22Rv1 (cell line): ENCODE results near the gene STAG2.
"Not testable (repeated sequence)": the region's sequence is repeated elsewhere in the genome, so short reads cannot be mapped to it uniquely, and the experiment has no call there.

Experiments
- H3K27ac ChIP-seq: fragments of 450-650 bp; 2 replicates; pipeline ENCODE4 v1.5.1; 2017
- CTCF ChIP-seq: fragments of 450-650 bp; IDR thresholded peaks from 2 replicates; pipeline ENCODE4 v1.5.1; 2017; ENCODE audit warnings: mild to moderate bottlenecking
- ZFX ChIP-seq: fragments of 450-650 bp; IDR thresholded peaks from 2 replicates; pipeline ENCODE4 v1.6.1; 2017; ENCODE audit warnings: antibody characterized with exemption, borderline replicate concordance

STAG2 gene

GRCh38 chrX:124030520-124030919 is 69.0 kb downstream of the STAG2 start:
- no peak overlapping the region for H3K27ac ChIP-seq
- TF ChIP-seq CTCF (no peak), ZFX (no peak)

DNA sequence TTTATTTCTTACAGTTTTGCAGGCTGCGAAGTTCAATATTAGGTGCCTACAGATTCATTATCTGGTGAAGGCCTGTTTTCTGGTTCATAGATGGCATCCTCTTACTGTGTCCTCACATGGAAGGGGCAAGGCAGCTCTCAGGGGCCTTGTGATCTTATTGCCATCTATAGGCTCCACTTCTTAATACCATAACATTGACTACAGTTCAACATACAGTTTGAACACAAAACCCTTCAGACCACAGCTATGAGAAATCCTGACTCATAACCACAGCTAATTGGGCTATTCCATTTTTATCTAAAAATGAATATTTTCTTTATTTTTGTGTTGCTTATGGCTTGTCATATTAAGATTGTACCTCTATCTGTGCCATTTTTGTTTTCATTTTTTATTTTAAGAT is 72.3 kb downstream of the STAG2 start:
- H3K27ac ChIP-seq, result no peak overlapping the region
- TF ChIP-seq ZFX, result no peak
- no peak for TF ChIP-seq CTCF

DNA sequence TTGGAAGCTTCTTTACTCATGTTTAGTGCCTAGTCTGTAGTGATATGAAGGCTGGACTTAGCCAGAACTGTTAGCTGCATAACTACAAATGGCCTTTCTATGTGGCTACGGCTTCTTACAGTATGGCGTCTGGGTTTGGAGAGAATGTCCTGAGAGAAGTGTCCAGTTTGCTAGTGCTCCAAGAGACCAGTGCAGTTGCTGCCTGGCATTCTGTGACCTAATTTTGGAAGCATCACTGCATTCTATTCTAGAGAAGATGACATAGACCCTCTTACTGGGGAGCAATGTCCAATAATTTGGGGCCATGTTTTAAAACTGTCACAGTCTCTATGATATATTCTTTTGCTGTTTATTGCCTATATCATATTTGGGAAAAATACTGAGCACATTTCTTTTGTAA is 74.2 kb downstream of the STAG2 start:
- H3K27ac ChIP-seq, result no peak overlapping the region
- no peak for TF ChIP-seq CTCF

GRCh38 chrX:124042042-124042441 is 80.5 kb downstream of the STAG2 start:
- no peak overlapping the region for H3K27ac ChIP-seq
- TF ChIP-seq CTCF (no peak), ZFX (no peak)

DNA sequence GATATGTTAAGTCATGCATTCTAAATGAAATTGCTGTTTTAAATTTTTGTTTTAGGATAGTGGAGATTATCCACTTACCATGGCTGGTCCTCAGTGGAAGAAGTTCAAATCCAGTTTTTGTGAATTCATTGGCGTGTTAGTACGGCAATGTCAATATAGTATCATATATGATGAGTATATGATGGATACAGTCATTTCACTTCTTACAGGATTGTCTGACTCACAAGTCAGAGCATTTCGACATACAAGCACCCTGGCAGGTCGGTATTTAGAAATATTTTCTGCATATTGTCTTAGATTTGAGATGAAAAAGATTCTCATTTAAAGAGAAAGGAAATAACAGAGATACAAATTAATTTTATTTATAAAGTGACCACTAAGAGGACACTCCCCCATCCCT is 83.6 kb downstream of the STAG2 start:
- H3K27ac ChIP-seq, result no peak overlapping the region
- no peak for TF ChIP-seq CTCF
- no peak for TF ChIP-seq ZFX

- not testable (repeated sequence) for H3K27ac ChIP-seq
Observed at GRCh38 chrX:124084417-124084816, 122.9 kb downstream of the STAG2 start.

GRCh38 chrX:124085063-124085462 is 123.6 kb downstream of the STAG2 start:
- H3K27ac ChIP-seq, result no peak overlapping the region
- TF ChIP-seq ZFX, result no peak
- TF ChIP-seq CTCF, result no peak

DNA sequence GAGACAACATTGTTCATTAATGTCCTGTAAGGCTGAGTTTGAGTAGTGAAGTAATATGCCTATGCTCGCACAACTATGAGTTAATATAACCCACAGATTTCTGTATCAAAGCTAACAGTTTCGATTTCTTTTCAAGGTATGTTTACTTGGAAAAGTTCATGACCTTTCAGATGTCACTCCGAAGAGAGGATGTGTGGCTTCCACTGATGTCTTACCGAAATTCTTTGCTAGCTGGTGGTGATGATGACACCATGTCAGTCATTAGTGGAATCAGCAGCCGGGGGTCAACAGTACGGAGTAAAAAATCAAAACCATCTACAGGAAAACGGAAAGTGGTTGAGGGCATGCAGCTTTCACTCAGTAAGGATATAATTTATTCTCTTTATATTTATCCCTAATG is 124.9 kb downstream of the STAG2 start:
- H3K27ac ChIP-seq, result no peak overlapping the region
- TF ChIP-seq ZFX (no peak), CTCF (no peak)
